HG02852 (cell line): Measurements from ENCODE around the gene CNTNAP5.

ENCODE experiments used
- ATAC-seq: cut with Tn5 transposase; IDR thresholded peaks from one replicate; pipeline ENCODE4 v1.9.1; 2021; ENCODE audit warnings: mild to moderate bottlenecking, moderate library complexity; ENCODE audit not compliant: unreplicated experiment

The CNTNAP5 gene

DNA sequence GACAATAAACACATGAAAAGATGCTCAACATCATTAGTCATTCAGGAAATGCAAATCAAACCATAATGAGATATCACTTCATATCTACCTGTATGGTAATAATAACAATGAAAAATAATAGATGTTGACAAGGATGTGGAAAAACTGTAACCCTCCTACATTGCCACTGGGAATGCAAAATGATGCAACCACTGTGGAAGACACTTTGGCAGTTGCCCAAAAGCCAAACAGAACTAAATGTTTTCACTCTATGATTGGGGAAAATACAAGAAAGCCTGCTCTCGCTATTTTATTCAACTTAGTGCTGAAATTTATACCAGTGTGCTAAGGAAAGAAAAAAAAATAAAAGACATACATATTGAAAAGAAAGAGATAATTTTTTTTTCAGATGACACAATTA lies 934.5 kb downstream of the CNTNAP5 start:
- no peak for ATAC-seq

DNA sequence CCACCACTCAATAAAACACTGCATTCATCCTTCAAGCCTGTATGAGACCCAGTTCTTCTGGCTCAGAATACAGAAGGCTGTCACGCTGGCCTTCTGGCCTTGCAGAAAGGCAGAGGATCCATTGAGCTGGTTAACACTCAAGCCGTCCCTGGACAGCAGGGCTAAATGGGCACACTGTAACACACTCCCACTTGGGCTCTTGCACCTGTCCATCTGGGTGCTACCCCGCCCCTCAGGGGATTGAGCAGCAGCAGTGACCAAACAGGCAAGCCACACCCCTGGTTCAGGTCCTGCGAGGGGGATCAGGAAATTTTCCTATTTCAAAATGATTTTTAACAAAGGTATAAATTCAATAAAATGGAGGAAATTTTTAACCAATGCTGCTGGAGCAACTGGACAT lies 936.0 kb downstream of the CNTNAP5 start:
- ATAC-seq, result no peak
